ENCODE results near the gene JAM3. TPM values are rescaled to one million over a fixed set of nuclear protein-coding genes. Genes with fewer than 3 reads are reported as not detected.

Gene JAM3
- total and polyA plus RNA-seq, 9 of the 15 experiments (the other 6 are each of a cell fraction or from before 2014, with no cell fraction given): 0.22 to 0.76 (median 0.40) TPM

- Histone ChIP-seq H3K4me3 (no peak overlapping the region), H3K4me1 (replicated peaks in 1 of 2; ENCODE audit: control insufficient read depth in 2 of 2, insufficient read depth in 2 of 2, low read length in 2 of 2) (no peaks in the 10 kb centered on the region), H3K79me2 (ENCODE audit: control insufficient read depth, insufficient read depth, low read length) (no peaks in the 10 kb centered on the region), H3K27ac (ENCODE audit: extremely low read depth, low read depth, low read length) (no peak overlapping the region), H3K9me3 (replicated peaks; ENCODE audit: control insufficient read depth, insufficient read depth, low read depth, low read length) (no peaks in the 10 kb centered on the region), H4K20me1 (replicated peaks; ENCODE audit: control insufficient read depth, insufficient read depth, low read length) (no peaks in the 10 kb centered on the region), H3K9me1 (ENCODE audit: control insufficient read depth, insufficient read depth, low read length) (no peaks in the 10 kb centered on the region), H3K9ac (ENCODE audit: insufficient read depth in 1 of 2, low read depth in 2 of 2, low read length in 2 of 2) (no peak overlapping the region), H3K4me2 (ENCODE audit: insufficient read depth, low read length) (no peak overlapping the region), H2AFZ (ENCODE audit: low read depth, low read length) (no peak overlapping the region), H3K27me3 (ENCODE audit: control insufficient read depth in 2 of 2, insufficient read depth in 2 of 2, low read length in 2 of 2) (no peaks in the 10 kb centered on the region), H3K36me3 (ENCODE audit: control insufficient read depth, insufficient read depth, low read length) (no peaks in the 10 kb centered on the region)
- CTCF ChIA-PET (ENCODE audit: low intra/inter-chr PET ratio): no interaction called here
- 0% methylated on average over 3 of the region's 3 CpGs for WGBS (ENCODE audit: insufficient coverage, low coverage, missing lambda C conversion rate)
- BruUV-seq (replicated peaks): no TSS peak
- intact Hi-C loops (cut with micrococcal nuclease): no loop called here
- in situ Hi-C loops (cut with MboI): no loop called here
- no peak for DNase-seq (ENCODE audit: extremely low read depth in 1 of 4, low spot score in 3 of 4)
- ATAC-seq: no peak
- POLR2A ChIA-PET: no interaction called here
- FAIRE-seq: no peak
- TF ChIP-seq CHD1 (IDR thresholded peaks at IDR 0.05; ENCODE audit: low read length): no peak
- TF ChIP-seq XRCC4 (IDR thresholded peaks at IDR 0.05; ENCODE audit: extremely low read depth, insufficient read depth, insufficient read length): no peak
- no peak for TF ChIP-seq ZNF395 (CRISPR knock-in tag; IDR thresholded peaks at IDR 0.05)
- no peak for TF ChIP-seq STAT5A (IDR thresholded peaks at IDR 0.05; ENCODE audit: borderline replicate concordance, low read length)
- no peak for TF ChIP-seq RNF219 (CRISPR knock-in tag; IDR thresholded peaks at IDR 0.05)
- no peak for TF ChIP-seq NR2C1 (IDR thresholded peaks at IDR 0.05)
- TF ChIP-seq NR2C1 (tag; IDR thresholded peaks at IDR 0.05): no peak
- TF ChIP-seq PHF20 (IDR thresholded peaks at IDR 0.05; ENCODE audit: partially characterized antibody): no peak
- no peak for TF ChIP-seq U2AF2 (optimal IDR thresholded peaks at IDR 0.05; ENCODE audit: low read depth, low read length)
- no peak for TF ChIP-seq ARID2 (IDR thresholded peaks at IDR 0.05)
Measured at GRCh38 chr11:134097166-134097565, 28.3 kb downstream of the JAM3 start.
